Nephron progenitor cell (in vitro differentiated cells): Measurements from ENCODE around the gene SCYGR1.

Experiments used
- DNase-seq: peaks from one replicate; pipeline ENCODE4 v3.0.0; 2021
- H3K27ac Mint-ChIP-seq: 2 replicates; pipeline ENCODE4 v1.8.0; 2021; ENCODE audit warnings: mild to moderate bottlenecking, moderate library complexity, mixed read lengths
- H3K27me3 Mint-ChIP-seq: 2 replicates; pipeline ENCODE4 v1.8.0; 2021; ENCODE audit warnings: mild to moderate bottlenecking, low read depth, mixed read lengths; ENCODE audit not compliant: poor library complexity
- H3K36me3 Mint-ChIP-seq: 2 replicates; pipeline ENCODE4 v1.8.0; 2021; ENCODE audit warnings: low read depth, mixed read lengths
- H3K4me1 Mint-ChIP-seq: 2 replicates; pipeline ENCODE4 v1.8.0; 2021; ENCODE audit warnings: mixed read lengths
- H3K4me3 Mint-ChIP-seq: 2 replicates; pipeline ENCODE4 v1.8.0; 2021; ENCODE audit warnings: mild to moderate bottlenecking, moderate library complexity, mixed read lengths
- H3K9me3 Mint-ChIP-seq: 2 replicates; pipeline ENCODE4 v1.8.0; 2021; ENCODE audit warnings: mild to moderate bottlenecking, moderate library complexity, mixed read lengths
- CTCF ChIP-seq: fragments of 200-600 bp; sonication (generic); IDR thresholded peaks from 2 replicates; pipeline ENCODE4 v1.5.0; 2021; ENCODE audit warnings: antibody characterized with exemption

SCYGR1 gene

GRCh38 chr2:227348324-227348723 lies 39.4 kb downstream of the SCYGR1 start:
- no peak for TF ChIP-seq CTCF
- Mint-ChIP-seq H3K36me3 (peaks cover 29% of the 10 kb centered on the region), H3K27ac (no peak overlapping the region), H3K4me3 (no peak overlapping the region), H3K4me1 (peaks cover 13% of the 10 kb centered on the region), H3K9me3 (no peaks in the 10 kb centered on the region), H3K27me3 (no peaks in the 10 kb centered on the region)
- no peak for DNase-seq

- Mint-ChIP-seq H3K9me3 (no peaks in the 10 kb centered on the region), H3K4me1 (peaks cover 13% of the 10 kb centered on the region), H3K36me3 (peaks cover 19% of the 10 kb centered on the region), H3K27ac (peak overlapping the region; percentile 81), H3K4me3 (no peak overlapping the region), H3K27me3 (no peaks in the 10 kb centered on the region)
- DNase-seq: peak; percentile 22
- no peak for TF ChIP-seq CTCF
These were observed 40.6 kb downstream of the SCYGR1 start for GRCh38 chr2:227347117-227347516.

GRCh38 chr2:227344231-227344630 lies 43.5 kb downstream of the SCYGR1 start:
- DNase-seq: no peak
- Mint-ChIP-seq H3K9me3 (no peaks in the 10 kb centered on the region), H3K36me3 (peaks cover 15% of the 10 kb centered on the region), H3K4me3 (no peak overlapping the region), H3K27me3 (no peaks in the 10 kb centered on the region), H3K4me1 (peaks cover 13% of the 10 kb centered on the region), H3K27ac (no peak overlapping the region)
- no peak for TF ChIP-seq CTCF

GRCh38 chr2:227341553-227341952 lies 46.2 kb downstream of the SCYGR1 start:
- Mint-ChIP-seq H3K27me3 (no peaks in the 10 kb centered on the region), H3K27ac (no peak overlapping the region), H3K4me1 (no peaks in the 10 kb centered on the region), H3K36me3 (peaks cover 16% of the 10 kb centered on the region), H3K4me3 (no peak overlapping the region), H3K9me3 (no peaks in the 10 kb centered on the region)
- no peak for TF ChIP-seq CTCF
- DNase-seq: no peak

GRCh38 chr2:227340106-227340505 lies 47.6 kb downstream of the SCYGR1 start:
- Mint-ChIP-seq H3K27me3 (no peaks in the 10 kb centered on the region), H3K9me3 (no peaks in the 10 kb centered on the region), H3K4me3 (no peak overlapping the region), H3K36me3 (peaks cover 31% of the 10 kb centered on the region), H3K4me1 (no peaks in the 10 kb centered on the region), H3K27ac (no peak overlapping the region)
- DNase-seq: no peak
- no peak for TF ChIP-seq CTCF

- no peak overlapping the region for H3K27ac Mint-ChIP-seq
- H3K27me3 Mint-ChIP-seq: no peaks in the 10 kb centered on the region
- no peak overlapping the region for H3K4me3 Mint-ChIP-seq
- no peaks in the 10 kb centered on the region for H3K9me3 Mint-ChIP-seq
- H3K36me3 Mint-ChIP-seq: peaks cover 40% of the 10 kb centered on the region
- no peak for TF ChIP-seq CTCF
- no peaks in the 10 kb centered on the region for H3K4me1 Mint-ChIP-seq
- no peak for DNase-seq
These were observed 48.6 kb downstream of the SCYGR1 start for GRCh38 chr2:227339098-227339599.
